Endothelial cell of umbilical vein (primary cell): Measurements from ENCODE around the gene CSNK1A1. TPM values are rescaled to one million over a fixed set of nuclear protein-coding genes. Genes with fewer than 3 reads are reported as not detected.

Experiments used
- BruUV-seq: library from RNA; stranded (reverse); fragments of 400-500 nt; replicated peaks from 2 replicates; lab custom pipeline; 2021; lab: Mats Ljungman, UMichigan
- CTCF ChIA-PET: fragments of 300-600, 350-600 bp; sonication (Branson Sonifier 250); formaldehyde crosslinking; loops from one replicate; lab custom pipeline; 2021; ENCODE audit warnings: antibody characterized with exemption, inconsistent platforms; lab: Charles Lee
- POLR2A ChIA-PET: fragments of 300-600, 350-600 bp; sonication (Branson Sonifier 250); formaldehyde crosslinking; loops from one replicate; lab custom pipeline; 2021; ENCODE audit warnings: antibody characterized with exemption, inconsistent platforms; lab: Charles Lee
- DNase-seq: peaks from one replicate; pipeline ENCODE4 v3.0.0-alpha.2; 2011; ENCODE audit warnings: low read depth, low spot score
- FAIRE-seq: peaks from 2 replicates; lab custom pipeline; 2011; peaks lifted over from hg19 to GRCh38; lab: Jason Lieb, UNC
- H2AFZ ChIP-seq: 2 replicates; pipeline ENCODE4 v1.6.0; 2012; ENCODE audit warnings: low read depth, low read length, control low read depth, inconsistent platforms
- H3K27ac ChIP-seq: 2 replicates; pipeline ENCODE4 v1.5.1; 2011; ENCODE audit warnings: low read depth, mild to moderate bottlenecking, control low read depth, low read length, moderate library complexity; ENCODE audit not compliant: insufficient read depth
- H3K27me3 ChIP-seq, 2 experiments: 2 replicates each; pipeline versions ENCODE4 v1.6.0 to v1.6.1; 2011; ENCODE audit warnings: low read length in 2 of 2, mixed read lengths in 1 of 2; ENCODE audit not compliant: control insufficient read depth in 2 of 2, insufficient read depth in 2 of 2
- H3K36me3 ChIP-seq, 2 experiments: 2 replicates in 1 of 2; 3 replicates in 1 of 2; pipeline ENCODE4 v1.5.1; 2011; ENCODE audit warnings: low read length in 2 of 2, mild to moderate bottlenecking in 1 of 2, moderate library complexity in 1 of 2; ENCODE audit not compliant: control insufficient read depth in 2 of 2, insufficient read depth in 2 of 2; ENCODE audit errors: extremely low read depth in 1 of 2
- H3K4me1 ChIP-seq: 3 replicates; pipeline ENCODE4 v1.5.1; 2011; ENCODE audit warnings: mild to moderate bottlenecking, low read length; ENCODE audit not compliant: control insufficient read depth, insufficient read depth; ENCODE audit errors: extremely low read depth
- H3K4me2 ChIP-seq: 2 replicates; pipeline ENCODE4 v1.6.1; 2011; ENCODE audit warnings: low read length, control low read depth, mixed read lengths; ENCODE audit not compliant: insufficient read depth
- H3K4me3 ChIP-seq, 3 experiments: fragments of 200-600 bp in 1 of 3; sonication (generic), shearing (Covaris generic) in 1 of 3; replicated peaks in 1 of 3; 2 replicates each; pipeline ENCODE4 v1.5.1; 2011 to 2016; ENCODE audit warnings: control low read depth in 3 of 3, low read length in 3 of 3, mild to moderate bottlenecking in 2 of 3, inconsistent platforms in 1 of 3, low read depth in 1 of 3, moderate library complexity in 1 of 3; ENCODE audit not compliant: insufficient read depth in 1 of 3
- H3K79me2 ChIP-seq: 2 replicates; pipeline ENCODE4 v1.6.0; 2012; ENCODE audit warnings: low read length, inconsistent platforms; ENCODE audit not compliant: control insufficient read depth, insufficient read depth
- H3K9ac ChIP-seq: replicated peaks from 2 replicates; pipeline ENCODE3; 2011; ENCODE audit warnings: low read length, control low read depth; ENCODE audit not compliant: insufficient read depth; ENCODE audit errors: extremely low read depth
- H3K9me1 ChIP-seq: replicated peaks from 3 replicates; pipeline ENCODE4 v1.6.0; 2011; ENCODE audit warnings: mild to moderate bottlenecking, low read length; ENCODE audit not compliant: control insufficient read depth, insufficient read depth; ENCODE audit errors: extremely low read depth
- H3K9me3 ChIP-seq: replicated peaks from 2 replicates; pipeline ENCODE4 v1.5.1; 2012; ENCODE audit warnings: low read length, inconsistent platforms; ENCODE audit not compliant: control insufficient read depth, insufficient read depth
- H4K20me1 ChIP-seq: replicated peaks from 2 replicates; pipeline ENCODE3; 2011; ENCODE audit warnings: mild to moderate bottlenecking, low read length; ENCODE audit not compliant: control insufficient read depth, insufficient read depth; ENCODE audit errors: extremely low read depth
- EZH2 ChIP-seq: IDR thresholded peaks from 2 replicates; pipeline ENCODE4 v1.6.1; 2012; ENCODE audit warnings: borderline replicate concordance, low read depth, mild to moderate bottlenecking, moderate library complexity, low read length, inconsistent platforms; ENCODE audit not compliant: severe bottlenecking
- JUN ChIP-seq: IDR thresholded peaks from 2 replicates; pipeline ENCODE4 v1.6.1; 2011; ENCODE audit warnings: borderline replicate concordance, low read depth; ENCODE audit not compliant: insufficient read length, insufficient read depth
- MYC ChIP-seq: IDR thresholded peaks from one replicate; pipeline ENCODE4 v1.6.1; 2011; ENCODE audit warnings: mild to moderate bottlenecking, low read depth, low read length
- POLR2A ChIP-seq: IDR thresholded peaks from 2 replicates; pipeline ENCODE4 v1.6.1; 2012; ENCODE audit warnings: low read depth, mild to moderate bottlenecking, control low read depth, low read length
- POLR2AphosphoS5 ChIP-seq: IDR thresholded peaks from 2 replicates; pipeline ENCODE4 v1.6.1; 2012; ENCODE audit warnings: low read depth, mild to moderate bottlenecking, control low read depth, low read length, moderate library complexity; ENCODE audit not compliant: insufficient read depth
- dilution Hi-C: fragments of 300-500 bp; cut with MboI; formaldehyde crosslinking; loops from one replicate; pipeline ENCODE4 v1.15.0; 2019; ENCODE audit warnings: low sequenced_read_pairs; ENCODE audit not compliant: extremely low pct_ligation_motif_present
- intact Hi-C: fragments of 100-400 bp; cut with micrococcal nuclease; formaldehyde crosslinking; loops from one replicate; pipeline ENCODE4 v1.10.0; 2022
- polyA plus RNA-seq, 4 experiments: library from polyadenylated mRNA; depleted of rRNA in 3 of 4; stranded (reverse) in 3 of 4; unstranded in 1 of 4; fragments of >200 nt; gene quantifications; 2 replicates each; pipeline versions ENCODE4 v1.2.1 to v1.2.3, GENCODE V29; 2011 to 2012; ENCODE audit warnings: missing spikeins in 1 of 4
- total RNA-seq: library from RNA; stranded (reverse); gene quantifications from 2 replicates; pipeline ENCODE4 v1.2.3, GENCODE V29; 2021
- TF ChIP-seq, protein P1 (sequence below): IDR thresholded peaks from 2 replicates; pipeline ENCODE4 v1.6.1; 2011; ENCODE audit not compliant: insufficient read depth, insufficient read length

The CSNK1A1 gene
- total and polyA plus RNA-seq, 2 donors (not counting 3 experiments of a cell fraction or from before 2014, with no cell fraction given) = 74.1 to 253 TPM

DNA sequence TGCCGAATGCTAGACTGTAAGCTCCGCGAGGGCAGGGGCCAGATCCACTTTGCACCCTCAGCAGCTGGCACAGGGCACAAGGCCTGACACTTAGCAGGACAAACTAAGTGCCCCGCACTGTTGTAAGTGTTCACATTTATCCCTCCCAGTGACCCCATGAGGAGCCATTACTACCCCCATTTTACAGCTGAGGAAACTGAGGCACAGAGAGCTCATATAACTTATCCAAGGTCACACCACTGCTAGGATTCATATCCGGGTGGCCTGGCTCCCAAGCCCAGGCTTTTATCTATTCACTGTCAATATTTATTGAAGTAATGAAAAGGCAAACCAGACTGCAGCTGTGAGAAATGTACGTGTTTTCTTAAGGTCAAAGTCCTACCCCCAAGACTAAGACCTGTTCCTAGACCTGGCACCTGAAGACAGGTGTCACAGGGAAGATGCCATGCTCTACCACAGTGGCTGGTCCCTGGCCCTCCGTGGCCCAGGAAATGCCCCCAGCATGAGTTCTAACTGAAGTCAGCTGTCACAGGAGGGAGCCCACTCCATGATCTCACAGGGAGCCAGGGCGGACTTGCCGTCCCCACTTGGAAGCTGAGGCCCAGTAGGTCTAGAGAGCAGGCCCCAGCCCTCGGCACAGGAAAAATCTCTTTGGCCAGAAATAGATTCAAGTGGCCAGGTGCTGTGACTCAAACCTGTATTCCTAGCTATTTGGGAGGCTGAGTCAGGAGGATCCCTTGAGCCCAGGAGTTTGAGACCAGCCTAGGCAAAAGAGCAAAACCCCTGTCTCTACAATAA, 97.4 kb downstream of the CSNK1A1 start:
- CTCF ChIA-PET = interaction anchor here (0.7 to 5.9 kb wide), 9 partner anchors 9 to 97 kb away, joined by 3 to 39 read pairs (median 4); partner anchors contain the start of gene CSNK1A1
- no peaks in the 10 kb centered on the region for H3K9me1 ChIP-seq
- no peaks in the 10 kb centered on the region for H4K20me1 ChIP-seq
- peak overlapping the region; percentile 90 for H3K27ac ChIP-seq
- POLR2A ChIA-PET = interaction anchor here (0.6 to 0.7 kb wide), 2 partner anchors 14 to 32 kb away, joined by 5 read pairs; no protein-coding TSS in a partner anchor
- TF ChIP-seq POLR2AphosphoS5 (peak; percentile 4), POLR2A (no peak), JUN (no peak)
- no peaks in the 10 kb centered on the region for H3K79me2 ChIP-seq
- H3K27me3 ChIP-seq = no peaks in the 10 kb centered on the region
- DNase-seq = no peak
- no peaks in the 10 kb centered on the region for H3K9me3 ChIP-seq
- FAIRE-seq = no peak
- H3K9ac ChIP-seq = peak overlapping the region; percentile 65
- H3K4me1 ChIP-seq = peaks cover 46% of the 10 kb centered on the region
- no peaks in the 10 kb centered on the region for H3K36me3 ChIP-seq
- no peak overlapping the region for H3K4me2 ChIP-seq
- intact Hi-C loops (no loop called here), dilution Hi-C loops (no loop called here)
- H2AFZ ChIP-seq = peak overlapping the region; percentile 10
- TSS peak; percentile 27 for BruUV-seq
- no peak overlapping the region for H3K4me3 ChIP-seq

DNA sequence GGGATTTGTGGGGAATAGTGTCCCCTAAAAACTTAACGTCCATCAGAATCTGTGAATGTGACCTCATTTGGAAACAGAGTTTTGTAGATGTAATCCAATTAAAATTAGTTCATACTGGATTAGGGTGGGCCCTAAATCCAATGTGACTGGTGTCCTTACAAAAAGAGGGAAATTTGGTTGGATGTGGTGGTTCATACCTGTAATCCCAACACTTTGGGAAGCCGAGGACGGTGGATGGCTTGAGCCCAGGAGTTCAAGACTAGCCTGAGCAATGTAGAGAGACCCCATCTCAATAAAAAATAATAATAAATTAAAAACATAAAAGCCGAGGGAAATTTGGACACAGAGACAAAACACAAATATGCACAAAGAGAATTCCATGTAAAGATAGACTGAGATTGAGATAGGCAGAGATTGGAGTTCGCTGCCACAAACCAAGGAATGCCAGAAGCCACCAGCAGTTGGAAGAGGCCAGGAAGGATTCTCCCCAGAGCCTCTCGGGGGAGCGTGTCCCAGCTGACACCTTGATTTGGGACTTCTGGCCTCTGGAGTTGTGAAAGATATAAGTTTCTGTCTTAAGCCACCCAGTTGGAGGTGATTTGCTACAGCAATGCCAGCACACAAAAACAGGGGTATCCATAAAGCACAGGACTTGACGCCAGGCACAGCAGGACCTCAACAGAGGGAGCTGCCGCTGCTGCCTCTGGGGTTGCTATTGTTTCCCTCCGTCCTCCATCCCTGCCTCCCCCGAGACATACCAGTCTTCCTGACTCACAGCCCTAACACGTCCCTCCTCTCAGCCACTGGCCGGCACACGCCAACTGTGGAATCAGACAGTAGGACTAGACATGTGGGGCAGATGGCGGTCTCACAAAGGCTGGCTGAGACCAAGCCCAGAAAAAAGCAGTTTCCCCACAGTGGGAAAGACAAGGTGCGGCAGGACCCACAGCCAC, 98.3 kb downstream of the CSNK1A1 start:
- Histone ChIP-seq H3K4me2 (no peak overlapping the region), H2AFZ (peak overlapping the region; percentile 10), H3K9ac (peak overlapping the region; percentile 65), H3K36me3 (no peaks in the 10 kb centered on the region), H3K27ac (peak overlapping the region; percentile 90), H3K9me1 (no peaks in the 10 kb centered on the region), H3K9me3 (no peaks in the 10 kb centered on the region), H3K79me2 (no peaks in the 10 kb centered on the region), H3K27me3 (no peaks in the 10 kb centered on the region), H3K4me1 (peaks cover 46% of the 10 kb centered on the region), H3K4me3 (no peak overlapping the region), H4K20me1 (no peaks in the 10 kb centered on the region)
- TF ChIP-seq, protein P1, sequence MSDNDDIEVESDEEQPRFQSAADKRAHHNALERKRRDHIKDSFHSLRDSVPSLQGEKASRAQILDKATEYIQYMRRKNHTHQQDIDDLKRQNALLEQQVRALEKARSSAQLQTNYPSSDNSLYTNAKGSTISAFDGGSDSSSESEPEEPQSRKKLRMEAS = peak; percentile 33
- TF ChIP-seq EZH2 (no peak), POLR2AphosphoS5 (peak; percentile 57), POLR2A (peak; percentile 57), MYC (no peak)
- DNase-seq = peak; percentile 92
- TSS peak; percentile 74 for BruUV-seq
- ChIA-PET CTCF (interaction anchor here (0.7 to 5.9 kb wide), 12 partner anchors 11 to 110 kb away, joined by 3 to 39 read pairs (median 4); partner anchors contain the start of gene CSNK1A1), POLR2A (interaction anchor here (0.7 to 1.5 kb wide), 3 partner anchors 33 to 129 kb away, joined by 3 to 5 read pairs (median 4); partner anchors contain the start of gene ARHGEF37)
- FAIRE-seq = peak; percentile 99
- intact Hi-C loops = loop anchor here (1.0 kb wide), 4 partner anchors 11 to 109 kb away; partner anchors contain the start of gene CSNK1A1
- dilution Hi-C loops = no loop called here
